GM13976 (cell line): ENCODE measurements around the gene SLC13A3.

Source experiments
- DNase-seq: peaks from one replicate; pipeline ENCODE4 v3.0.0; 2012; ENCODE audit warnings: low spot score
- CTCF ChIP-seq: IDR thresholded peaks from 2 replicates; pipeline ENCODE4 v1.5.1; 2012; ENCODE audit warnings: borderline replicate concordance, mild to moderate bottlenecking; ENCODE audit not compliant: insufficient read depth; ENCODE audit errors: extremely low read depth, missing control alignments, control extremely low read depth
- in situ Hi-C: fragments of 300-500 bp; cut with MboI; formaldehyde crosslinking; loops from one replicate; pipeline ENCODE4 v1.12.0; 2022; ENCODE audit warnings: low sequenced_read_pairs, mixed read lengths, inconsistent platforms; ENCODE audit not compliant: unreplicated experiment

SLC13A3 gene

GRCh38 chr20:46619445-46619844 lies 31.8 kb downstream of the SLC13A3 start:
- no peak for TF ChIP-seq CTCF
- in situ Hi-C loops, result no loop called here
- DNase-seq, result no peak

DNA sequence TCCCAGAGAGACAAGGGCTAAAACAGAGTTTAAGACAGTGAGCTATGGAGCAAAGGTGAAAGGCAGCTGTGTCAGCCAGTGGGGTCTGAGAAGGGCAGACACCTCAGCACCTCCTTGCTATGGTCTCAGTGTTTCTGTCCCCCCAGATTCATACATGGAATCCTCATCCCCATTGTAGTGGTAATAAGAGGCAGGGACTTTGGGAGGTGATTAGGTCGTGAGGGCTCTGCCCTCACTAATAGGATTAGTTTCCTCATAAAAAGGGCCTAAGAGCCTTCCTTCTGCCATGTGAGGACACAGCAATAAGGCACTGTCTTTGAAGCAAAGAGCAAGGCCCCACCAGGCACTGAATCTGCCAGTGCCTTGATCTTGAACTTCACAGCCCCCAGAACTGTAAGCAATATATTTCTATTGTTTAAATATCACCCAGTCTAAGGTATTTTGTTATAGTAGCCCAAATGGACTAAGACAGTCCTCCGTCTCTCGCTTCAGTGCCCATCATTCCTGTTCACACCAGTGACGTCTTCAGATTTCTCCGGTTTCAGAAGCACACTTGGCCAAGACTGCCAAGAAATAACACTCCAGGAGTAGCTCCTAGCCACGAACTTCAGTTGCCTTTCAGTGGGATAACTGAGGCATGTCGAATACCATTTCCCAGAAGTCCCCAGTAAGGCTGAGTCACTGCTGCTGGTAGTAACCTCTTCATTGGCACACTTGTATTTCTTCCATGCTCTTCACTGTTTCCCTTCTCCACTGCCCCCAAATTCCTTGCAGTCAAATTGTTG lies 32.8 kb downstream of the SLC13A3 start:
- in situ Hi-C loops, result no loop called here
- no peak for TF ChIP-seq CTCF
- no peak for DNase-seq

GRCh38 chr20:46614503-46614902 lies 36.8 kb downstream of the SLC13A3 start:
- no peak for DNase-seq
- TF ChIP-seq CTCF, result no peak
- in situ Hi-C loops, result no loop called here

- no peak for TF ChIP-seq CTCF
- in situ Hi-C loops, result no loop called here
- DNase-seq, result no peak
Observed at GRCh38 chr20:46610145-46610544, 41.1 kb downstream of the SLC13A3 start.

- in situ Hi-C loops, result no loop called here
- TF ChIP-seq CTCF, result no peak
- DNase-seq, result no peak
Observed at GRCh38 chr20:46609043-46609442, 42.2 kb downstream of the SLC13A3 start.

DNA sequence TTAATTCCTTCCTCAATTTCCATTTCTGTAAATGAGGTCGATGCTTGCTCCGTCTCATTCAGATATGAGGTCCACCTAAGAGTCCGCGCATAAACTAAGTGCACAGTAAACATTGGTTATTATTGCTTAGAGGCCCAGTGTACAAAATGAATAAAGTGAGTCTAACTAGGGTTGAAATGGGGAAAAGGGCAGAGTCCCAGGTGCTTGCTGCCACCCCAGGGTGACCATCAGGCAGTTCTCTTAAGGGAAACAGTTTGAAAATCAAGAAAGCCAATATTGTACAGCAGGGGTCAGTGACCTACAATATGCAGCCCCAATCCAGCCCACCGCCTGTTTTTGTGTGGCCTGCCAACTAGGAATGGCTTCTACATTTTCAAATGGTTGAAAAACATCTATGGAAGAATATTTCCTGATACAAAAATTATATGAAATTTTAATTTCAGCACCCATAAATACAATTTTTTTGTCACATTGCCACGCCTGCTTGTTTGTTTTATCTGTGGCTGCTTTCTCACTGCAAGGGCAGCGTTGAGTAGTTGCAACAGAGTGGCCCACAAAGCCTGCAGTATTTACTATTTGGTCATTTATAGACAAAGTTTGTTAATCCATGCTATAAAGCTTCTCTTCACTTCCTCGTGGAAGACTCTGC lies 43.3 kb downstream of the SLC13A3 start:
- no peak for DNase-seq
- in situ Hi-C loops, result no loop called here
- no peak for TF ChIP-seq CTCF
